ENCODE results near the gene GIPC2. TPM values are rescaled to one million over a fixed set of nuclear protein-coding genes. Genes with fewer than 3 reads are reported as not detected.

Gene GIPC2
- total RNA-seq, 2 experiments from 2014 or later = 0.44 to 0.74 TPM

- no peak overlapping the region for H3K27ac Mint-ChIP-seq
- H3K36me3 Mint-ChIP-seq = no peaks in the 10 kb centered on the region
- H3K4me1 Mint-ChIP-seq = no peaks in the 10 kb centered on the region
- DNase-seq = no peak
- no peaks in the 10 kb centered on the region for H3K9me3 Mint-ChIP-seq
- H3K4me3 Mint-ChIP-seq = no peak overlapping the region
- peaks cover 11% of the 10 kb centered on the region for H3K27me3 Mint-ChIP-seq
- ATAC-seq (ENCODE audit: low read depth) = no peak
- POLR2A ChIA-PET = no interaction called here
Measured at GRCh38 chr1:78165816-78166215, 120.0 kb downstream of the GIPC2 start.

- POLR2A ChIA-PET = no interaction called here
- Mint-ChIP-seq H3K4me3 (no peak overlapping the region), H3K4me1 (no peaks in the 10 kb centered on the region), H3K9me3 (no peaks in the 10 kb centered on the region), H3K36me3 (no peaks in the 10 kb centered on the region), H3K27ac (no peak overlapping the region), H3K27me3 (peaks cover 9% of the 10 kb centered on the region)
- ATAC-seq (ENCODE audit: low read depth) = no peak
- DNase-seq = no peak
Measured at GRCh38 chr1:78168306-78168705, 122.5 kb downstream of the GIPC2 start.

- Mint-ChIP-seq H3K4me3 (no peak overlapping the region), H3K4me1 (no peaks in the 10 kb centered on the region), H3K27me3 (peaks cover 11% of the 10 kb centered on the region), H3K27ac (no peak overlapping the region), H3K36me3 (no peaks in the 10 kb centered on the region), H3K9me3 (no peaks in the 10 kb centered on the region)
- POLR2A ChIA-PET = no interaction called here
- DNase-seq (no peak), ATAC-seq (ENCODE audit: low read depth) (no peak)
Measured at GRCh38 chr1:78170859-78171258, 125.1 kb downstream of the GIPC2 start.

GRCh38 chr1:78171736-78172590 lies 126.2 kb downstream of the GIPC2 start:
- Mint-ChIP-seq H3K9me3 (no peaks in the 10 kb centered on the region), H3K36me3 (no peaks in the 10 kb centered on the region), H3K4me1 (no peaks in the 10 kb centered on the region), H3K27ac (no peak overlapping the region), H3K27me3 (peaks cover 6% of the 10 kb centered on the region), H3K4me3 (no peak overlapping the region)
- DNase-seq (no peak), ATAC-seq (ENCODE audit: low read depth) (no peak)
- POLR2A ChIA-PET = no interaction called here

- H3K27ac Mint-ChIP-seq = no peak overlapping the region
- H3K27me3 Mint-ChIP-seq = peaks cover 6% of the 10 kb centered on the region
- ATAC-seq (ENCODE audit: low read depth) (no peak), DNase-seq (no peak)
- H3K4me3 Mint-ChIP-seq = no peak overlapping the region
- POLR2A ChIA-PET = no interaction called here
- H3K4me1 Mint-ChIP-seq = no peaks in the 10 kb centered on the region
- no peaks in the 10 kb centered on the region for H3K9me3 Mint-ChIP-seq
- H3K36me3 Mint-ChIP-seq = no peaks in the 10 kb centered on the region
Measured at GRCh38 chr1:78176448-78176847, 130.7 kb downstream of the GIPC2 start.

- no peaks in the 10 kb centered on the region for H3K36me3 Mint-ChIP-seq
- H3K9me3 Mint-ChIP-seq = no peaks in the 10 kb centered on the region
- H3K4me1 Mint-ChIP-seq = no peaks in the 10 kb centered on the region
- peaks cover 6% of the 10 kb centered on the region for H3K27me3 Mint-ChIP-seq
- no peak overlapping the region for H3K27ac Mint-ChIP-seq
- ATAC-seq (ENCODE audit: low read depth) = no peak
- DNase-seq = no peak
- POLR2A ChIA-PET = no interaction called here
- H3K4me3 Mint-ChIP-seq = no peak overlapping the region
Measured at GRCh38 chr1:78177708-78178270, 132.0 kb downstream of the GIPC2 start.

GRCh38 chr1:78178816-78179215 lies 133.1 kb downstream of the GIPC2 start:
- no peaks in the 10 kb centered on the region for H3K36me3 Mint-ChIP-seq
- no peaks in the 10 kb centered on the region for H3K4me1 Mint-ChIP-seq
- H3K27ac Mint-ChIP-seq = no peak overlapping the region
- H3K4me3 Mint-ChIP-seq = no peak overlapping the region
- no peak for ATAC-seq (ENCODE audit: low read depth)
- no peak for DNase-seq
- peaks cover 6% of the 10 kb centered on the region for H3K27me3 Mint-ChIP-seq
- POLR2A ChIA-PET = no interaction called here
- H3K9me3 Mint-ChIP-seq = no peaks in the 10 kb centered on the region

- Mint-ChIP-seq H3K36me3 (no peaks in the 10 kb centered on the region), H3K9me3 (no peaks in the 10 kb centered on the region), H3K4me3 (no peak overlapping the region), H3K4me1 (no peaks in the 10 kb centered on the region), H3K27ac (no peak overlapping the region), H3K27me3 (peaks cover 2% of the 10 kb centered on the region)
- DNase-seq (no peak), ATAC-seq (ENCODE audit: low read depth) (no peak)
- POLR2A ChIA-PET = no interaction called here
Measured at GRCh38 chr1:78184460-78185072, 138.8 kb downstream of the GIPC2 start.

Other genes with a start within 250 kb of the GIPC2 start
- gene NEXN, start 157.3 kb upstream of the GIPC2 start, total RNA-seq = 1 to 10 TPM; 2.0 to 3.0 TPM
- 100 to 1,000 TPM; 223 to 228 TPM for gene FUBP1, start 66.9 kb upstream of the GIPC2 start, total RNA-seq
- 10 to 100 TPM; 15.2 to 16.4 TPM for gene DNAJB4, start 41.0 kb upstream of the GIPC2 start, total RNA-seq